HG02623 (cell line): ENCODE results near the gene COL9A3.

Source experiments
- ATAC-seq: cut with Tn5 transposase; IDR thresholded peaks from one replicate; pipeline ENCODE4 v1.9.1; 2021; ENCODE audit warnings: moderate library complexity; ENCODE audit not compliant: unreplicated experiment

COL9A3 gene

GRCh38 chr20:62778601-62779416, 38.0 kb upstream of the COL9A3 start:
- no peak for ATAC-seq

GRCh38 chr20:62779417-62779685, 37.5 kb upstream of the COL9A3 start:
- ATAC-seq = no peak

- ATAC-seq = no peak
Measured at GRCh38 chr20:62780204-62780603, 36.6 kb upstream of the COL9A3 start.

- ATAC-seq = no peak
Measured at GRCh38 chr20:62780696-62781095, 36.2 kb upstream of the COL9A3 start.

- no peak for ATAC-seq
Measured at GRCh38 chr20:62782149-62782892, 34.5 kb upstream of the COL9A3 start.

- no peak for ATAC-seq
Measured at GRCh38 chr20:62782893-62783278, 34.0 kb upstream of the COL9A3 start.

- ATAC-seq = no peak
Measured at GRCh38 chr20:62784497-62784896, 32.4 kb upstream of the COL9A3 start.

- ATAC-seq = no peak
Measured at GRCh38 chr20:62785393-62785792, 31.5 kb upstream of the COL9A3 start.

- ATAC-seq = no peak
Measured at GRCh38 chr20:62786157-62786556, 30.7 kb upstream of the COL9A3 start.

GRCh38 chr20:62787321-62787720, 29.5 kb upstream of the COL9A3 start:
- ATAC-seq = no peak

- no peak for ATAC-seq
Measured at GRCh38 chr20:62787866-62788265, 29.0 kb upstream of the COL9A3 start.

GRCh38 chr20:62788607-62789006, 28.2 kb upstream of the COL9A3 start:
- ATAC-seq = no peak

- no peak for ATAC-seq
Measured at GRCh38 chr20:62790075-62790474, 26.8 kb upstream of the COL9A3 start.

- ATAC-seq = no peak
Measured at GRCh38 chr20:62791301-62792181, 25.3 kb upstream of the COL9A3 start.

GRCh38 chr20:62792182-62792939, 24.5 kb upstream of the COL9A3 start:
- ATAC-seq = no peak

GRCh38 chr20:62792940-62793756, 23.7 kb upstream of the COL9A3 start:
- no peak for ATAC-seq

- no peak for ATAC-seq
Measured at GRCh38 chr20:62793757-62794006, 23.2 kb upstream of the COL9A3 start.

- peak; percentile 57 for ATAC-seq
Measured at GRCh38 chr20:62794007-62794724, 22.7 kb upstream of the COL9A3 start.

GRCh38 chr20:62795023-62795761, 21.7 kb upstream of the COL9A3 start:
- ATAC-seq = no peak
